BE2C (cell line): ENCODE data around the gene PPP1R1C.

Experiments
- DNase-seq: peaks from one replicate; pipeline ENCODE4 v3.0.0-alpha.2; 2020
- H3K27me3 ChIP-seq: fragments of 250-450 bp; sonication (Bioruptor Pico); 2 replicates; pipeline ENCODE4 v1.5.1; 2020; ENCODE audit warnings: mild to moderate bottlenecking
- H3K36me3 ChIP-seq: fragments of 250-450 bp; sonication (Bioruptor Pico); 2 replicates; pipeline ENCODE4 v1.5.1; 2020; ENCODE audit warnings: mild to moderate bottlenecking
- H3K4me1 ChIP-seq: fragments of 250-450 bp; sonication (Bioruptor Pico); 2 replicates; pipeline ENCODE4 v1.5.1; 2020
- H3K4me3 ChIP-seq: 2 replicates; pipeline ENCODE4 v1.5.1; 2011; ENCODE audit warnings: low read depth, low read length
- H3K9me3 ChIP-seq: fragments of 250-450 bp; sonication (Bioruptor Pico); 2 replicates; pipeline ENCODE4 v1.5.1; 2020
- TF ChIP-seq, protein P1 (sequence below): IDR thresholded peaks from 2 replicates; pipeline ENCODE4 v1.5.1; 2012; ENCODE audit warnings: mild to moderate bottlenecking, low read depth, low read length

The PPP1R1C gene

DNA sequence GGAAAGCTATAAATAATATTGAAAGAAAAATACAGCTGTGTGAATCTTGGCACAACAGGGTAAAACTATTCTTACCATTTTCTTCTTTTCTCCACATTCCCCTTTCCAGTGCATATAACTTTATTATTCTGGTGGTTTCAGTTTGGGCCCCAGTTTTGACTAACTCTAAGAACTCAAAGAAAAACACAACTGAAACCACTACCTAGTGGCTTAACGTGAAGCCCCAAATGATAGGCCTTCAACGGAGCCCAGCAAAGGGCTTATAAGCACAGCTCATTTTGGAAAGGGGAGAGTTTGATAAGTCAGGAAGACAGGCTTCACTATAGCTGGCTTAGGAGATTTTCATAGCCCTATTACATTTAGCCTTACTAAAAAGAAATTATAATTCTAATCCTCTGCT lies 62.4 kb downstream of the PPP1R1C start:
- Histone ChIP-seq H3K9me3 (no peaks in the 10 kb centered on the region), H3K36me3 (no peaks in the 10 kb centered on the region), H3K4me3 (no peak overlapping the region), H3K27me3 (no peaks in the 10 kb centered on the region), H3K4me1 (no peaks in the 10 kb centered on the region)
- DNase-seq, result no peak
- TF ChIP-seq, protein P1, sequence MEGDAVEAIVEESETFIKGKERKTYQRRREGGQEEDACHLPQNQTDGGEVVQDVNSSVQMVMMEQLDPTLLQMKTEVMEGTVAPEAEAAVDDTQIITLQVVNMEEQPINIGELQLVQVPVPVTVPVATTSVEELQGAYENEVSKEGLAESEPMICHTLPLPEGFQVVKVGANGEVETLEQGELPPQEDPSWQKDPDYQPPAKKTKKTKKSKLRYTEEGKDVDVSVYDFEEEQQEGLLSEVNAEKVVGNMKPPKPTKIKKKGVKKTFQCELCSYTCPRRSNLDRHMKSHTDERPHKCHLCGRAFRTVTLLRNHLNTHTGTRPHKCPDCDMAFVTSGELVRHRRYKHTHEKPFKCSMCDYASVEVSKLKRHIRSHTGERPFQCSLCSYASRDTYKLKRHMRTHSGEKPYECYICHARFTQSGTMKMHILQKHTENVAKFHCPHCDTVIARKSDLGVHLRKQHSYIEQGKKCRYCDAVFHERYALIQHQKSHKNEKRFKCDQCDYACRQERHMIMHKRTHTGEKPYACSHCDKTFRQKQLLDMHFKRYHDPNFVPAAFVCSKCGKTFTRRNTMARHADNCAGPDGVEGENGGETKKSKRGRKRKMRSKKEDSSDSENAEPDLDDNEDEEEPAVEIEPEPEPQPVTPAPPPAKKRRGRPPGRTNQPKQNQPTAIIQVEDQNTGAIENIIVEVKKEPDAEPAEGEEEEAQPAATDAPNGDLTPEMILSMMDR, result no peak

DNA sequence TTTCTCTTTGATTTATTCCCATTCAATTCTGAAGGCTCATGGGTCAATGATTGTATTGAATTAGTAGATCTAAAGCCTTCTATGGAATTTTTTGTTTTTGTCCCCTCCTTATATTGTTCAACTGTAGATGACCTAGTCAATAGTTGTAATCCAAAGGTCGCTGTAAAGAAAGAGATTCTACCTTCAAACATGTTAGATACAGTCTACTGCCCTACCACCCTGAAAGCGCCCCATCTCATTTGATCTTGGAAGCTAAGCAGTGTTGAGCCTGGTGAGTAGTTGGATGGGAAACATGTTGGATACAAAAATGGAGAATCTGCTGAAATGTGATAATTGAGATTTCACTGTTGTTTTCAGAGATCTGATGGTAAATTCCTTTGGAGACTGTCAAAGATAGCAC lies 63.0 kb downstream of the PPP1R1C start:
- Histone ChIP-seq H3K9me3 (no peaks in the 10 kb centered on the region), H3K27me3 (no peaks in the 10 kb centered on the region), H3K4me3 (no peak overlapping the region), H3K36me3 (no peaks in the 10 kb centered on the region), H3K4me1 (no peaks in the 10 kb centered on the region)
- TF ChIP-seq, protein P1, result no peak
- no peak for DNase-seq

DNA sequence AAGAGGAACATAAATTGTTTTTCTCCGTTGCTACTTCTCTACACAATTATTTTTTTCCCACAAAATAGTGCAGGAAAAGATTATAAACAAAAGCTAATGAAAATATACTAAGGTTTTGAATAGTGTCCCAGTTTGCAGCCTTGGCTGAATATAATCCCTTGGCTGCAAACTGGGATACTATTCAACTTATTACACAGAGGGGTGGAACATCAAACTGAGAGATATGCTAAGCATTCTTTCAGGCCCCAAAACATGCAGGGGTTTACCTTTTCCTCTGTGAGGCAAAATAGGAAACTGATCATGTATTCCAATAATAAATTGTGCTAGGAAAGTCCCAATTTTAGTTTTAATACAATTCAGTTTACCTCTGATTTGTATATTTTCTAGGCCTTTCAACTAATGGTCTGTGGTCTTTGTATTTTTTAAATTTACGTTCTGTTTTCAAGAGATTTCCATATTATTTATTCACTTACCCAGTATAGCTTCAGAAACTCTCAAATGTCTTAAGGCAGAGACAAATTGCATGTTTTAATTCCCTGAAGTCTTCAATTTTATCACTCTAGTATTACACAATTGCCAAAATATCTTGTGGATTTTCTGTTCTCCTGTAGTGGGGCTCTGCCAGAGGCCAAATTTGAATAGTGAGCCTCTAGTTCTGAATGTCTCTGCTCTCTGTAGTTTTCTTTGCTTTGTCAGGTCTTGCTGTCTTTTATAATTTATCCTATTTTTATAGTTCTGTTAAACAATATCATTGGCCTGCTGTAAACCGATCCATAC lies 63.9 kb downstream of the PPP1R1C start:
- TF ChIP-seq, protein P1, result no peak
- DNase-seq, result no peak
- H3K9me3 ChIP-seq, result no peaks in the 10 kb centered on the region
- H3K4me3 ChIP-seq, result no peak overlapping the region
- no peaks in the 10 kb centered on the region for H3K27me3 ChIP-seq
- H3K4me1 ChIP-seq, result no peaks in the 10 kb centered on the region
- H3K36me3 ChIP-seq, result no peaks in the 10 kb centered on the region

DNA sequence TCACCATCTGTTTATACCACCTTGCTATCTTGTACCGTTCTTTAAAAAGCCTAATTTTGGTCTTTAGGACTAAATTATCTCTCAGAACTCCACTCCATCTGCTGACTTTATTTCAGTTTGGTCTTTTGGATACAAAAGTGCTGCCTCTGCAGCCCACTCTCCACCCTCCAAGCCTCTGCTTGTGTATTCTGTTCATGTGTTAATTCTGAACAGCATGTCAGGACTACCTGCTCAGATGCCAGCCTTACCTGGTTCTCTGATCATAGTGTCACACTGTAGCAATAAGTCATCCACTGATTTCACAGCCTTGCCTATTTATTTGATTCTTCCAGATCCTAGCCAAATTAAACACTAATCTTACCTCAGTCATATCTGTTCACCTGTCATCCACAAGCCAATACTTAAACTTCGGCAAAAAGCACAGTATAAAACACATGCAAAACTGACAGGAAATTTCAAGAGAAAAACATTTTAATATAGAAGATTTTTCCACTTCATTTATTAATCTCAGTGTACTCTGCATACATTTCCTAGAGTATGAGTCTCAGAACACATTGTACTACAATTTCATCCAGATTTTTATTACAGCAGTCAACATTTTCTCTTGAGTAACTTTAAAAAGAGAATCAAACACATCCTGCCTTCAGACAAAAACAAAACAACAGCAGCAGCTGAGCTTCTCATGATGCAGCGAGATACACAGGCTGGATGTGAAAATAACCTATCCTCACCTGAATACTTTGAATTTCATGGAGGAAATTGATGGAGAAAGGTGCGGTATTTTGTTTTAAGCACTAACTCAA lies 64.9 kb downstream of the PPP1R1C start:
- TF ChIP-seq, protein P1, result no peak
- Histone ChIP-seq H3K4me3 (no peak overlapping the region), H3K36me3 (no peaks in the 10 kb centered on the region), H3K27me3 (no peaks in the 10 kb centered on the region), H3K4me1 (no peaks in the 10 kb centered on the region), H3K9me3 (no peaks in the 10 kb centered on the region)
- no peak for DNase-seq

DNA sequence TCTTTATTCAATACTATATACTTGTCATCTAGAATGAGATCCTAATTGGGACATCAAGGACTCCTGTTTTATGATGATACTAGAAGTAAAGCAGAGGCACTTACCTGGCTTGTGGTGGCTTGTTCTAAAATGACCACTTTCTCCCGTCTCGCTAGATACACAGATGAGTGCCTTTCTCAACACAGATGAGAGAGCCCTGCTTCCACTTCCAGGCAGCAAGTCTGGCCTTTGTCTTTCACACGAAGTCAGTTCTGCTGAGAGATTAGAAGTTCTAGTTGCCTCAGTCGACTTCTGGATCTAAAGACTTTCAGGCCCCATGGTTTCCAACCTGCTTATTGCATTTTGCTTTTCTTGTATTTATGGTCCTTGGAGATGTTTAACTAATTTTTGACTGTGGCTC lies 70.3 kb downstream of the PPP1R1C start:
- Histone ChIP-seq H3K9me3 (no peaks in the 10 kb centered on the region), H3K4me3 (no peak overlapping the region), H3K27me3 (no peaks in the 10 kb centered on the region), H3K36me3 (no peaks in the 10 kb centered on the region), H3K4me1 (no peaks in the 10 kb centered on the region)
- TF ChIP-seq, protein P1, result no peak
- DNase-seq, result no peak

DNA sequence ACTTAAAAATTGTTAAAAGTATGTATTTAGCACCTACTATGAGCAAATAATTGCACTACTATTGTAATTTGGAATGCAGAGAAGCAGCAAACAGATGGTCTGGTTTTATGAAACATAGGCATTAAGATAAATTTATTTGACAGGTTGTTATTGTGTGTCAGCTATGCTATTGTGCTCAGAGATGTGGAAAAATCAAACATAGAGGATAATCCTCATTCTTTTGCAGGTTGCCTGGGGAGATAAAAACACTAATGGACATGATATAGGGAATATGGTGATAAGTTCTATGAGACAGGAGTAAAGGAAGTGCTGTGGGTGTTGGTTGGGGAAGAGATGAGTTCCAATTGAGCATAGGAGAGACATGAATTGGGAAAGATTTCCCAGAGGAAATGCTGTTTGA lies 71.3 kb downstream of the PPP1R1C start:
- Histone ChIP-seq H3K36me3 (no peaks in the 10 kb centered on the region), H3K27me3 (no peaks in the 10 kb centered on the region), H3K9me3 (no peaks in the 10 kb centered on the region), H3K4me3 (no peak overlapping the region), H3K4me1 (no peaks in the 10 kb centered on the region)
- TF ChIP-seq, protein P1, result no peak
- no peak for DNase-seq
